Fibroblast of mammary gland (primary cell): ENCODE measurements around the gene DSTN.

Experiments used
- DNase-seq: peaks from one replicate; pipeline ENCODE4 v3.0.0-alpha.2; 2010; ENCODE audit warnings: low read depth
- H3K4me3 ChIP-seq: 2 replicates; pipeline ENCODE4 v1.5.1; 2011; ENCODE audit warnings: low read depth, mild to moderate bottlenecking, low read length, moderate library complexity; ENCODE audit not compliant: control insufficient read depth
- TF ChIP-seq, protein P1 (sequence below): conservative IDR thresholded peaks from 2 replicates; pipeline ENCODE4 v1.5.1; 2011; ENCODE audit warnings: low read depth, low read length, inconsistent platforms; ENCODE audit not compliant: control insufficient read depth, insufficient read depth

DSTN gene

DNA sequence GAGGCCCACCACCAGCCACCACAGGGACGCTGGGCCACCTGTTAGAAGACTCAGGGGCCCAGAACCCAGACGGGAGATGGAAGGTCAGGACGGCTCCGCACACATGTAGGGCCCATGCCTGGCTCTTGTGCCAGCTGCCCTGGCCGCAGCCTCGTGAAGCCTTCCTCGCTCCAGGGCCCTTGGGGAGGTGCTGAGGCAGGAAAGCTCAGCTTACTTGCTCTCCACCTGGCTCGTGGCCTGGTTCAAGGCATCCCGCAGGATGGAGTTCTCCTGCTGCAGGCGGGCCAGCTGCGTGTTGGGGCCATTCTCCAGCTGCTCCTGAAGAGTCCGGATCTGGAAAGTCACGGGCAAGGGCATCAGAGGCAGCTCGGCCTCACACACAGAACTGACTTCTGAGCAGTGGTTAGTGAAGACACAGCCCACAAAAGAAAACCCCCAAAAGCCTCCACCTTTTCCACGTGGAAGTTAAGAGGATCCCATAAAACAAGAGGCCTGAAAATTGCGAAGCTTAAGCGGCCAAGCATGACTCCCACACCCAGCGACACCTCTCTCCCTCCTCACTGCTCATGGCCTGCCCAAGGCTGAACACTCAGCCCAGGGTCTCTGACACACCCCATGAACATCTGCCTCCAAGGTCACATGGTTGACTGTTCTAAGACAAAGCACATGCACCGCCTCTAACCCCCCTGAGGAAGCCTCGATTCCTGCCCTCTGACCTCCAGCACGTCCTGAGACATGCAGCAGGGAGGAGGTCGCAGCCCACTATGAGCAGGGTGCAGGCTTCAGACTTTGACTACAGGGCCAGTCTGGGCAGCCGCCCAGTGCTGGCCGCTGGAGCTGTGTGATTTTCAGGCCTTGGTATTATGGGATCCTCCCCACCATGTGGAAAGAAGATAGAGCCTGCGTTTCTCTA, 65.7 kb downstream of the DSTN start:
- peak; percentile 92 for DNase-seq
- H3K4me3 ChIP-seq: no peak overlapping the region
- TF ChIP-seq, protein P1, sequence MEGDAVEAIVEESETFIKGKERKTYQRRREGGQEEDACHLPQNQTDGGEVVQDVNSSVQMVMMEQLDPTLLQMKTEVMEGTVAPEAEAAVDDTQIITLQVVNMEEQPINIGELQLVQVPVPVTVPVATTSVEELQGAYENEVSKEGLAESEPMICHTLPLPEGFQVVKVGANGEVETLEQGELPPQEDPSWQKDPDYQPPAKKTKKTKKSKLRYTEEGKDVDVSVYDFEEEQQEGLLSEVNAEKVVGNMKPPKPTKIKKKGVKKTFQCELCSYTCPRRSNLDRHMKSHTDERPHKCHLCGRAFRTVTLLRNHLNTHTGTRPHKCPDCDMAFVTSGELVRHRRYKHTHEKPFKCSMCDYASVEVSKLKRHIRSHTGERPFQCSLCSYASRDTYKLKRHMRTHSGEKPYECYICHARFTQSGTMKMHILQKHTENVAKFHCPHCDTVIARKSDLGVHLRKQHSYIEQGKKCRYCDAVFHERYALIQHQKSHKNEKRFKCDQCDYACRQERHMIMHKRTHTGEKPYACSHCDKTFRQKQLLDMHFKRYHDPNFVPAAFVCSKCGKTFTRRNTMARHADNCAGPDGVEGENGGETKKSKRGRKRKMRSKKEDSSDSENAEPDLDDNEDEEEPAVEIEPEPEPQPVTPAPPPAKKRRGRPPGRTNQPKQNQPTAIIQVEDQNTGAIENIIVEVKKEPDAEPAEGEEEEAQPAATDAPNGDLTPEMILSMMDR: no peak

DNA sequence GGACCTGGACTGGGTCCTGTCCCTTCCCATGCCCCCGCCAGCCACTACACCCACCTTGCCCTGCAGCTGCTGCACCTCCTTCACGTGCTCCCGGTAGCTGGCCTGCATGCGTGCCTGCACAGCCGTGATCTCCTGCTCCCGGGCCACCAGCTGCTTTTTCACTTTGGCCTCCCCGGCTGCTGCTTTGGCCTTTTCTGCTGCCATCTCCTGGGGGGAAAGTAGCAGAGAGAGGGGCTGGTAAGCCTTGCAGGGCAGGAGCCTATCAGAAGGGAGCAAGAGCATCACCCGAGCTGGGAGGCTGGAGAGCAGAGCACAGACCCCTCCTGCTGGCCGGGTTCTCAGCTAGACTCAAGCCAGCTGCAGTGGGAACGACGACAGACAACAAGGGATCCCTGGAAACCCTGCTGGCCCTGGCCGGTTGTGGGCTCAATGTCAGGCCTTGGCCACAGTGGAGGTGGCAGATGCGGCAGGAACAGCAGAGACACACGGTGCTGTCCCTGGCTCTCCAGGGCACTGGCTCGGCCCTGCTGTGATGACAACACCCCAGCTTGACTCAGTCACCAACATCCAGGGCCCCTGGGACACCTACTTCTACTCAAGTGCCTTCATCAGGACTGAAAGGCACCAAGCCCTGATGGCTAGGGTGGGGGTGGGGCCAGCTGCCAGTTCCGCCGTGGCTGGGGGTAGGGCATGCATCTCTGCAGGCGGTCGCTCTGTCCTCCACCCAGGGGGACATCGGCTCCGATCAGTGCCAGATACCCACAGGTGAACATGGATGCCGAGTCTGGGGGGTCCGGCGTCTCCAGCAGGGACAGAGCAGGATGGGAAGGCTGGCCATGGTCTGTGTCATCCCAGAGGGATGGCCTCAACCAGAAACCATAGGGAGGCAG, 66.9 kb downstream of the DSTN start:
- H3K4me3 ChIP-seq: no peak overlapping the region
- TF ChIP-seq, protein P1: peak; percentile 12
- DNase-seq: peak; percentile 44

DNA sequence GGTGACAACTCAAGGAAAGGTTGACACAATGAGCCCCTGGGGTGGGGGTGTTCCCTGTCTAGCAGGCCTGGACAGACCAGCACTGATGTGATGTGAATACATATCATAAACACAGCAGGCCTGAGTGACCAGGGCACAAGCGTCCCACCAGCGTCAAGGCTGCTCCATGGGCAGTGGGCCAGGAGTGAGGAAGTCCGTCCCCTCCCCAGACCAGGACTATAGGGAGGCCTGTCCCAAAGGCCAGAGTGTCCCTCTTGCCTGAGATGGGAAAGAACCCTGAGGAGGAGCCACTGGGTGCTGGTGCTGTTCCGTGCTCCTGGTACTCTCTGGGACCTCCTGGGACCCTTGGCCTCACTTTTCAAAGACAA, 67.5 kb downstream of the DSTN start:
- no peak overlapping the region for H3K4me3 ChIP-seq
- DNase-seq: no peak
- TF ChIP-seq, protein P1: no peak

DNA sequence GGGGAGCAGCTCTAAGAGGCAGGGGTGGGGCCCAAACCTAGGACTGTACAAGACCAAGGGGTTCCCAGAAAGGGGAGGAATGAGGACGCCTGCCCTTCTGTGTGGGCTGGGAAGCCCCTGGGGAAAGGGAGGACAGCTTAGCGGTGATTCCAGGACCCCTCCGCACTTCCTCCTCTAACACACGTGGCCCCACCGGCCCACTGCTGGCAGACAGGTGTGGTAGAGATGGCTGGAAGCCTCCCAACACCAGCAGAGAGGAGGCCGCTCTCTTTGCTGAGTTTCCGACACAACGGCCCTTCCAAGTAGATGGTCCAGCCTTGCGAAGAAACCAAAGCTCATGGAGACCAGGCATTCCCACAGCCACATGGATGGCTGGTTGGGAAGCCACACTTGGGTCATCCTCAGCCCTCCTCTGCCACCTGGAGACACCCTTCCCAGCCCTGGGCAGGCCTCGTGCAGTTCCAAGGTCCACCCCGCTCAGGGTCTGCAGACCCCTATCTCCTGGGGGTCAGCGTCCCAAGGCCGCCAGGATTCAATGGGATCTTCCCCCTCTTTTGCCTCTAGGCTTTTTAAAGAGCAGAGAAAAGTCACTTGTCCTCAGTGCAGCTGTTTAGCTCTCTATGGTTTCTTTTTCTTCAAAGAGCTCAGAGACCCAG, 68.2 kb downstream of the DSTN start:
- H3K4me3 ChIP-seq: no peak overlapping the region
- DNase-seq: no peak
- TF ChIP-seq, protein P1: no peak

GRCh38 chr20:17638835-17639407, 69.0 kb downstream of the DSTN start:
- TF ChIP-seq, protein P1: no peak
- H3K4me3 ChIP-seq: no peak overlapping the region
- no peak for DNase-seq
